HEK293T (cell line): ENCODE data around the gene GABRE.
"Not testable (repeated sequence)": the region's sequence is repeated elsewhere in the genome, so short reads cannot be mapped to it uniquely, and the experiment has no call there.

Experiments
- CTCF ChIA-PET: fragments of 350-600 bp; formaldehyde crosslinking; extraction: SDS; loops from one replicate; lab custom pipeline; 2021; ENCODE audit warnings: antibody characterized with exemption, inconsistent platforms; lab: Yijun Ruan, JAX
- POLR2A ChIA-PET: fragments of 350-600 bp; formaldehyde crosslinking; extraction: SDS; loops from one replicate; lab custom pipeline; 2020; ENCODE audit warnings: antibody characterized with exemption, inconsistent platforms; lab: Yijun Ruan, JAX
- DNase-seq: peaks from one replicate; pipeline ENCODE4 v3.0.0; 2012; ENCODE audit warnings: mixed read lengths; ENCODE audit errors: extremely low spot score
- ARNT ChIP-seq: fragments of 450-650 bp; IDR thresholded peaks from 2 replicates; pipeline ENCODE4 v1.6.1; 2017; ENCODE audit warnings: mild to moderate bottlenecking
- BHLHE40 ChIP-seq: fragments of 450-650 bp; IDR thresholded peaks from 2 replicates; pipeline ENCODE4 v1.6.1; 2016; ENCODE audit warnings: mild to moderate bottlenecking, moderate library complexity, borderline replicate concordance
- CTBP1 ChIP-seq: fragments of 450-650 bp; IDR thresholded peaks from 2 replicates; pipeline ENCODE4 v1.6.1; 2016; ENCODE audit warnings: borderline replicate concordance
- ELF4 ChIP-seq: fragments of 450-650 bp; IDR thresholded peaks from 2 replicates; pipeline ENCODE4 v1.6.1; 2017; ENCODE audit warnings: antibody characterized with exemption
- FOXA1 ChIP-seq: fragments of 450-650 bp; IDR thresholded peaks from 2 replicates; pipeline ENCODE4 v1.6.1; 2016; ENCODE audit warnings: mild to moderate bottlenecking
- FOXK2 ChIP-seq: fragments of 450-650 bp; IDR thresholded peaks from 2 replicates; pipeline ENCODE4 v1.6.1; 2016; ENCODE audit warnings: mild to moderate bottlenecking
- FOXM1 ChIP-seq: fragments of 450-650 bp; IDR thresholded peaks from 2 replicates; pipeline ENCODE4 v1.6.1; 2017; ENCODE audit warnings: mild to moderate bottlenecking, borderline replicate concordance
- HDGF ChIP-seq: fragments of 450-650 bp; IDR thresholded peaks from 2 replicates; pipeline ENCODE4 v1.6.1; 2017; ENCODE audit warnings: antibody characterized with exemption, borderline replicate concordance
- L3MBTL2 ChIP-seq: fragments of 450-650 bp; conservative IDR thresholded peaks from 2 replicates; pipeline ENCODE4 v1.6.1; 2016; ENCODE audit warnings: mild to moderate bottlenecking
- LEF1 ChIP-seq: fragments of 450-650 bp; IDR thresholded peaks from 2 replicates; pipeline ENCODE4 v1.6.1; 2017; ENCODE audit warnings: mild to moderate bottlenecking, borderline replicate concordance
- NFRKB ChIP-seq: fragments of 450-650 bp; IDR thresholded peaks from 2 replicates; pipeline ENCODE4 v1.6.1; 2016; ENCODE audit warnings: mild to moderate bottlenecking, moderate library complexity
- PKNOX1 ChIP-seq: fragments of 450-650 bp; IDR thresholded peaks from 2 replicates; pipeline ENCODE4 v1.6.1; 2016
- SP1 ChIP-seq: fragments of 450-650 bp; IDR thresholded peaks from 2 replicates; pipeline ENCODE4 v1.6.1; 2017
- SUZ12 ChIP-seq: fragments of 450-650 bp; IDR thresholded peaks from 2 replicates; pipeline ENCODE4 v1.6.1; 2016; ENCODE audit warnings: mild to moderate bottlenecking
- TARDBP ChIP-seq: fragments of 450-650 bp; IDR thresholded peaks from 2 replicates; pipeline ENCODE4 v1.6.1; 2016
- ZNF384 ChIP-seq: fragments of 450-650 bp; IDR thresholded peaks from 2 replicates; pipeline ENCODE4 v1.6.1; 2016

GABRE gene

GRCh38 chrX:151923648-151924047 lies 50.8 kb downstream of the GABRE start:
- TF ChIP-seq LEF1 (no peak), FOXA1 (no peak), ZNF384 (no peak)
- no peak for DNase-seq
- ChIA-PET CTCF (no interaction called here), POLR2A (no interaction called here)

- no peak for TF ChIP-seq FOXA1
- TF ChIP-seq NFRKB, result no peak
- no peak for TF ChIP-seq SUZ12
- no peak for TF ChIP-seq FOXM1
- TF ChIP-seq HDGF, result no peak
- TF ChIP-seq ELF4, result no peak
- TF ChIP-seq TARDBP, result no peak
- TF ChIP-seq L3MBTL2, result no peak
- TF ChIP-seq CTBP1, result no peak
- TF ChIP-seq FOXK2, result no peak
- TF ChIP-seq PKNOX1, result no peak
- CTCF ChIA-PET, result no interaction called here
- POLR2A ChIA-PET, result no interaction called here
- DNase-seq, result no peak
These were observed 51.8 kb downstream of the GABRE start for GRCh38 chrX:151922692-151923091.

GRCh38 chrX:151921866-151922265 lies 52.6 kb downstream of the GABRE start:
- TF ChIP-seq LEF1 (no peak), ARNT (no peak), ELF4 (no peak), NFRKB (no peak), FOXM1 (no peak), HDGF (no peak), ZNF384 (no peak), SP1 (no peak), PKNOX1 (no peak), CTBP1 (no peak), FOXK2 (no peak), SUZ12 (no peak), BHLHE40 (no peak), FOXA1 (no peak), L3MBTL2 (no peak), TARDBP (no peak)
- no peak for DNase-seq
- POLR2A ChIA-PET, result no interaction called here
- CTCF ChIA-PET, result no interaction called here

- CTCF ChIA-PET, result no interaction called here
- no peak for DNase-seq
- POLR2A ChIA-PET, result no interaction called here
- no peak for TF ChIP-seq PKNOX1
- TF ChIP-seq ARNT, result no peak
- no peak for TF ChIP-seq SUZ12
- no peak for TF ChIP-seq ZNF384
- TF ChIP-seq LEF1, result no peak
- TF ChIP-seq HDGF, result no peak
- no peak for TF ChIP-seq BHLHE40
- no peak for TF ChIP-seq FOXM1
- TF ChIP-seq ELF4, result no peak
- TF ChIP-seq L3MBTL2, result no peak
- no peak for TF ChIP-seq CTBP1
- TF ChIP-seq SP1, result no peak
- TF ChIP-seq FOXA1, result no peak
- TF ChIP-seq TARDBP, result no peak
- TF ChIP-seq FOXK2, result no peak
- no peak for TF ChIP-seq NFRKB
These were observed 53.2 kb downstream of the GABRE start for GRCh38 chrX:151921292-151921691.

- TF ChIP-seq SP1 (no peak), LEF1 (no peak), PKNOX1 (no peak)
- POLR2A ChIA-PET, result no interaction called here
- CTCF ChIA-PET, result no interaction called here
- no peak for DNase-seq
These were observed 53.9 kb downstream of the GABRE start for GRCh38 chrX:151920530-151920929.

- no peak for DNase-seq
- POLR2A ChIA-PET, result no interaction called here
- TF ChIP-seq L3MBTL2, result no peak
- TF ChIP-seq SP1, result no peak
- TF ChIP-seq FOXA1, result no peak
- no peak for TF ChIP-seq SUZ12
- TF ChIP-seq ZNF384, result no peak
- no peak for TF ChIP-seq CTBP1
- TF ChIP-seq ARNT, result no peak
- CTCF ChIA-PET, result no interaction called here
These were observed 54.4 kb downstream of the GABRE start for GRCh38 chrX:151920101-151920500.

- no peak for TF ChIP-seq SUZ12
- TF ChIP-seq LEF1, result no peak
- TF ChIP-seq L3MBTL2, result no peak
- no peak for TF ChIP-seq FOXM1
- no peak for TF ChIP-seq HDGF
- no peak for TF ChIP-seq SP1
- no peak for TF ChIP-seq BHLHE40
- TF ChIP-seq ZNF384, result no peak
- TF ChIP-seq PKNOX1, result no peak
- no peak for TF ChIP-seq FOXA1
- TF ChIP-seq TARDBP, result no peak
- TF ChIP-seq CTBP1, result no peak
- ChIA-PET CTCF (no interaction called here), POLR2A (no interaction called here)
- DNase-seq, result no peak
These were observed 54.9 kb downstream of the GABRE start for GRCh38 chrX:151919610-151920009.

GRCh38 chrX:151918736-151919135 lies 55.7 kb downstream of the GABRE start:
- POLR2A ChIA-PET, CTCF ChIA-PET, DNase-seq: not testable (repeated sequence)
